MCF 10A (cell line): Measurements from ENCODE around the gene KLLN. TPM values are rescaled to one million over a fixed set of nuclear protein-coding genes. Genes with fewer than 3 reads are reported as not detected.

Experiments
- BruUV-seq: library from RNA; stranded (reverse); fragments of 400-500 nt; replicated peaks from 2 replicates; lab custom pipeline; 2021; lab: Mats Ljungman, UMichigan
- CTCF ChIA-PET: fragments of 300-600 bp; sonication (Branson Sonifier 250); formaldehyde crosslinking; extraction: SDS; loops from one replicate; lab custom pipeline; 2021; ENCODE audit warnings: antibody characterized with exemption, inconsistent platforms; lab: Yijun Ruan, JAX
- POLR2A ChIA-PET: fragments of 300-600, 350-650 bp; sonication (Branson Sonifier 250); formaldehyde crosslinking; extraction: SDS; loops from one replicate; lab custom pipeline; 2020; ENCODE audit warnings: antibody characterized with exemption, inconsistent platforms; lab: Yijun Ruan, JAX
- DNase-seq: peaks from one replicate; pipeline ENCODE4 v3.0.0-alpha.2; 2018; ENCODE audit not compliant: unreplicated experiment
- H3K27ac Mint-ChIP-seq: one replicate; pipeline ENCODE4 v1.8.0; 2022; ENCODE audit warnings: mild to moderate bottlenecking, low read depth, mixed read lengths; ENCODE audit not compliant: unreplicated experiment
- H3K27me3 Mint-ChIP-seq: one replicate; pipeline ENCODE4 v1.8.0; 2022; ENCODE audit warnings: mixed read lengths; ENCODE audit not compliant: insufficient read depth, unreplicated experiment
- H3K36me3 Mint-ChIP-seq: one replicate; pipeline ENCODE4 v1.8.0; 2022; ENCODE audit warnings: mild to moderate bottlenecking, moderate library complexity, mixed read lengths; ENCODE audit not compliant: insufficient read depth, unreplicated experiment
- H3K4me1 Mint-ChIP-seq: one replicate; pipeline ENCODE4 v1.8.0; 2022; ENCODE audit warnings: mixed read lengths; ENCODE audit not compliant: insufficient read depth, unreplicated experiment
- H3K4me3 Mint-ChIP-seq: one replicate; pipeline ENCODE4 v1.8.0; 2022; ENCODE audit warnings: mild to moderate bottlenecking, moderate library complexity, mixed read lengths; ENCODE audit not compliant: unreplicated experiment
- H3K9me3 Mint-ChIP-seq: one replicate; pipeline ENCODE4 v1.8.0; 2022; ENCODE audit warnings: mixed read lengths; ENCODE audit not compliant: unreplicated experiment
- intact Hi-C: fragments of 100-400 bp; cut with micrococcal nuclease; formaldehyde crosslinking; loops from 2 replicates; pipeline ENCODE4 v1.14.1; 2022
- total RNA-seq: library from RNA; stranded (reverse); gene quantifications from 2 replicates; pipeline ENCODE4 v1.2.3, GENCODE V29; 2022
- TF ChIP-seq, protein P1 (sequence below): fragments of 200-600 bp; IDR thresholded peaks from one replicate; pipeline ENCODE4 v1.8.0; 2022; ENCODE audit warnings: antibody characterized with exemption, mild to moderate bottlenecking; ENCODE audit not compliant: unreplicated experiment

Gene KLLN
- total RNA-seq, 1 experiment from 2014 or later = 0.68 TPM

- Mint-ChIP-seq H3K4me3 (peak within 1 kb of the TSS; percentile 95), H3K9me3 (no peaks in the 10 kb centered on the region), H3K27me3 (no peaks in the 10 kb centered on the region), H3K4me1 (peaks cover 17% of the 10 kb centered on the region), H3K27ac (peak within 1 kb of the TSS; percentile 79), H3K36me3 (peaks cover 18% of the 10 kb centered on the region)
- POLR2A ChIA-PET = interaction anchor here (0.6 to 4.6 kb wide), 33 partner anchors 10 to 1530 kb away, joined by 3 to 186 read pairs (median 4); partner anchors contain the start of genes ANKRD22, FAS, KLLN and PTEN
- CTCF ChIA-PET = interaction anchor here (0.6 to 4.4 kb wide), 12 partner anchors 11 to 706 kb away, joined by 3 to 17 read pairs (median 4); no protein-coding TSS in a partner anchor
- intact Hi-C loops = loop anchor here (1.0 to 5.0 kb wide), 2 partner anchors 25 to 44 kb away; partner anchors contain the start of genes KLLN and PTEN
- peak; percentile 89 for DNase-seq
- TF ChIP-seq, protein P1, sequence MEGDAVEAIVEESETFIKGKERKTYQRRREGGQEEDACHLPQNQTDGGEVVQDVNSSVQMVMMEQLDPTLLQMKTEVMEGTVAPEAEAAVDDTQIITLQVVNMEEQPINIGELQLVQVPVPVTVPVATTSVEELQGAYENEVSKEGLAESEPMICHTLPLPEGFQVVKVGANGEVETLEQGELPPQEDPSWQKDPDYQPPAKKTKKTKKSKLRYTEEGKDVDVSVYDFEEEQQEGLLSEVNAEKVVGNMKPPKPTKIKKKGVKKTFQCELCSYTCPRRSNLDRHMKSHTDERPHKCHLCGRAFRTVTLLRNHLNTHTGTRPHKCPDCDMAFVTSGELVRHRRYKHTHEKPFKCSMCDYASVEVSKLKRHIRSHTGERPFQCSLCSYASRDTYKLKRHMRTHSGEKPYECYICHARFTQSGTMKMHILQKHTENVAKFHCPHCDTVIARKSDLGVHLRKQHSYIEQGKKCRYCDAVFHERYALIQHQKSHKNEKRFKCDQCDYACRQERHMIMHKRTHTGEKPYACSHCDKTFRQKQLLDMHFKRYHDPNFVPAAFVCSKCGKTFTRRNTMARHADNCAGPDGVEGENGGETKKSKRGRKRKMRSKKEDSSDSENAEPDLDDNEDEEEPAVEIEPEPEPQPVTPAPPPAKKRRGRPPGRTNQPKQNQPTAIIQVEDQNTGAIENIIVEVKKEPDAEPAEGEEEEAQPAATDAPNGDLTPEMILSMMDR = no peak
- BruUV-seq = TSS peak; percentile 40
Observed at GRCh38 chr10:87817609-87818504, 45.5 kb downstream of the KLLN start, which contains the start of gene ATAD1. Gene ATAD1 (minus strand): TSS chr10:87818226. CDS start chr10:87814599, 3,627 bp downstream.

DNA sequence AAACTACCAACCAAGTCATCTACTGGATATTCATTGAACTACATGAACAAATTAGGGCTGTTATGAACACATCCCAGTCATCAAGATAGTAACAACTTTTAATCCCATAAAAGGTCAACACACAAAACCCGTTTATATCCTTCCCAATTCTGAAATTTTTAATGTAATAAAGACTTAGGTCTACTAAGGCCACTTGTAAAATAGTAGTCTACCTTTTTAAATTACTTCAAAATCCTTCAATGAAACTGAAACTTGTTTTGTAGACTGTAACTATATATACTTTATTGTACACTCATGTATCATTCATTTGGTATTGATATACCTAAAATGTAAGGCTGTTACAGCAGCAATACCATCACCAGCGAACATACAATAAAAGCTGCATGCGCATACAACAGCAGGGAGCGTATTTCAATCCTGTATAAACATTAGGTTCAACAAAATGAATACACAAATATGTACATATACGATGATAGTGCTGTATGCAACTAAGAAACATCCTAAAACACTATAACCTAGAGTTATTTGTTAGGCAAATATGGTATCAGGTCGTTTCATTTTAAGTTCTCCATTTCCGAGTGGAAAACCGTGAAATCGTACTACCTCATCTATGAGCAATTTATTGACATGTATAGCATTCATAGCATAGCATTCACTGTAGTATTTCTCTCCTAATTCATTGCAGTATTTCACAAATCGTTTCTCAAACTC, 46.3 kb downstream of the KLLN start:
- TF ChIP-seq, protein P1 = no peak
- Mint-ChIP-seq H3K9me3 (no peaks in the 10 kb centered on the region), H3K4me3 (peak overlapping the region; percentile 95), H3K4me1 (peaks cover 17% of the 10 kb centered on the region), H3K36me3 (peaks cover 26% of the 10 kb centered on the region), H3K27ac (peak overlapping the region; percentile 79), H3K27me3 (no peaks in the 10 kb centered on the region)
- DNase-seq = peak; percentile 12
- ChIA-PET CTCF (interaction anchor here (0.7 to 4.4 kb wide), 5 partner anchors 13 to 569 kb away, joined by 3 to 14 read pairs (median 6); no protein-coding TSS in a partner anchor), POLR2A (interaction anchor here (1.1 to 4.6 kb wide), 12 partner anchors 11 to 722 kb away, joined by 3 to 186 read pairs (median 10); partner anchors contain the start of genes KLLN and PTEN)
- no TSS peak for BruUV-seq
- intact Hi-C loops = loop anchor here (1.0 to 5.0 kb wide), 2 partner anchors 45 to 284 kb away; partner anchors contain the start of genes KLLN and PTEN

DNA sequence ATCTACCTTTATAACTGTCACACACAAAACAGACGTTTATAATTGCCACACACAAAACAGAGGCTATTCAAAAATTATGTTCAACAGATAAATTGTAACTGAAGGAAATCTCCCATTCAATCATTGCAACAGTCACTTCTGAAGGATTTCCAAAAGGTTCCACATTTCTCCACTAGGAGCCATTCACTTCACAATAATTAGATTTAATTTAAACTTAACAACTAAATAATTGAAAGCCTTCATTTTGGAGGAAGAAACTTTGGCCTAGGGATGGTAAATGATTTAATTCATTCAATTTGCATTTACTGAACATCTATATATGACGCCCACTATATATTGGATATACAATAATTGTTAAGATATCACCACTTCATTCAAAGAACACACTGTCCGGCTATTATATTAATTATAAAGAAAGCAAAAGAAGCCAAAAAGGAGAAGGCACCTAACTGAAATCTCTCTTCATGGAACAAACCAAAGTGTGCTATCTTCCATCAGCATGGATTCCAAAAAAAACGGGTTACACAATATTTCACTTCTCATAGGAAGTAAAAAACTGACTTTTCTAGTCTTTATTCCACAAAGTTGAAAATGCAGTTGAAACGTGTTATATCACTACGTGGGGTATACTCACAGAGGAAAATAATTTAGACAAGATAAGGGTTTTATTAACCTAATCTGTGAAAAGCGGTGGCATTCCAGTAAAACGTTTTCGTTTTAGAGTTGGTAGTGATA, 47.0 kb downstream of the KLLN start:
- no TSS peak for BruUV-seq
- DNase-seq = peak; percentile 11
- Mint-ChIP-seq H3K9me3 (no peaks in the 10 kb centered on the region), H3K27me3 (no peaks in the 10 kb centered on the region), H3K4me1 (peaks cover 17% of the 10 kb centered on the region), H3K27ac (peak overlapping the region; percentile 79), H3K36me3 (peaks cover 33% of the 10 kb centered on the region), H3K4me3 (peak overlapping the region; percentile 95)
- intact Hi-C loops = loop anchor here (1.0 to 5.0 kb wide), 2 partner anchors 46 to 283 kb away; partner anchors contain the start of genes KLLN and PTEN
- TF ChIP-seq, protein P1 = peak; percentile 32
- ChIA-PET CTCF (interaction anchor here (0.7 to 4.4 kb wide), 2 partner anchors 25 to 75 kb away, joined by 3 to 14 read pairs; no protein-coding TSS in a partner anchor), POLR2A (interaction anchor here (1.1 to 4.6 kb wide), 7 partner anchors 12 to 50 kb away, joined by 3 to 186 read pairs (median 36); partner anchors contain the start of genes KLLN and PTEN)

Other genes starting within 250 kb of the KLLN start
- 1.0 and 1.4 TPM in 2 replicates for gene PAPSS2, start 203.7 kb downstream of the KLLN start, total RNA-seq
- gene ATAD1, start 45.3 kb downstream of the KLLN start, total RNA-seq = 75.2 and 80.7 TPM in 2 replicates
- 55.5 and 64.1 TPM in 2 replicates for gene PTEN, start 92 bp upstream of the KLLN start, total RNA-seq